ENCODE measurements around the gene CTSF. TPM values are rescaled to one million over a fixed set of nuclear protein-coding genes. Genes with fewer than 3 reads are reported as not detected.

CTSF gene
- total RNA-seq, 1 experiment from 2014 or later = 11.8 TPM

DNA sequence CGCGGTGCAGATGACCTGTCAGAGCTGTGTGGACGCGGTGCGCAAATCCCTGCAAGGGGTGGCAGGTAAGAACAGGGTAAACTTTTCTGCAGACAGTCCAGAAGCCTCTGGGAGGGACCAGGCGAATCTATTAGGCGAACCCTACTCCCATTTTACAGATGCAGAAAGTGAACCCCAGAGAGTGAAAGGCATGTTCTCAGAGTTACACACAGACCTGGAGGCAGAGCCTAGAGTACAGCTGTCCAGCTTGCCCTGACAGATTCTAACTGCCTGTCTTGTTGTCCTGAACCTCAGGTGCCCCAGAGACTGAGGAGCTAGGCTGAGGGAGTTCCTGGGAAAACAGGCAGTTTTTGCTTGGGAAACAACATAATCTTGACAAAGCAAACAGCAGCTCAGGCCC lies 25.2 kb upstream of the CTSF start:
- BruUV-seq (replicated peaks) = no TSS peak
- Mint-ChIP-seq H3K4me1 (ENCODE audit: insufficient read depth, unreplicated experiment) (peaks cover 5% of the 10 kb centered on the region), H3K27ac (ENCODE audit: low read depth, unreplicated experiment) (peak overlapping the region; percentile 96), H3K4me3 (ENCODE audit: unreplicated experiment) (peak overlapping the region; percentile 94), H3K27me3 (ENCODE audit: insufficient read depth, unreplicated experiment) (no peaks in the 10 kb centered on the region), H3K9me3 (ENCODE audit: unreplicated experiment) (no peaks in the 10 kb centered on the region), H3K36me3 (ENCODE audit: insufficient read depth, unreplicated experiment) (peaks cover 4% of the 10 kb centered on the region)
- ChIA-PET POLR2A (interaction anchor here (0.7 to 5.2 kb wide), 6 partner anchors 9 to 84 kb away, joined by 3 to 38 read pairs (median 8); partner anchors contain the start of genes ACTN3, CTSF, RBM14 and RBM4B), CTCF (interaction anchor here (0.5 to 1.2 kb wide), 3 partner anchors 24 to 85 kb away, joined by 3 to 4 read pairs (median 3); no protein-coding TSS in a partner anchor)
- intact Hi-C loops (cut with micrococcal nuclease) = no loop called here
- DNase-seq (ENCODE audit: unreplicated experiment) = no peak
- TF ChIP-seq CTCF (IDR thresholded peaks at IDR 0.05; ENCODE audit: unreplicated experiment) = no peak

GRCh38 chr11:66593303-66593635 lies 24.9 kb upstream of the CTSF start:
- Mint-ChIP-seq H3K36me3 (ENCODE audit: insufficient read depth, unreplicated experiment) (peaks cover 4% of the 10 kb centered on the region), H3K4me3 (ENCODE audit: unreplicated experiment) (peak overlapping the region; percentile 94), H3K4me1 (ENCODE audit: insufficient read depth, unreplicated experiment) (peaks cover 5% of the 10 kb centered on the region), H3K27me3 (ENCODE audit: insufficient read depth, unreplicated experiment) (no peaks in the 10 kb centered on the region), H3K9me3 (ENCODE audit: unreplicated experiment) (no peaks in the 10 kb centered on the region), H3K27ac (ENCODE audit: low read depth, unreplicated experiment) (peak overlapping the region; percentile 96)
- no peak for DNase-seq (ENCODE audit: unreplicated experiment)
- no peak for TF ChIP-seq CTCF (IDR thresholded peaks at IDR 0.05; ENCODE audit: unreplicated experiment)
- CTCF ChIA-PET = interaction anchor here (0.7 to 1.2 kb wide), 2 partner anchors 85 to 104 kb away, joined by 3 read pairs; no protein-coding TSS in a partner anchor
- intact Hi-C loops (cut with micrococcal nuclease) = no loop called here
- TSS peak; percentile 59 for BruUV-seq (replicated peaks)
- POLR2A ChIA-PET = interaction anchor here (0.8 to 5.2 kb wide), 7 partner anchors 9 to 835 kb away, joined by 3 to 38 read pairs (median 9); partner anchors contain the start of genes ACTN3, CTSF, RBM14 and RBM4

- BruUV-seq (replicated peaks) = no TSS peak
- TF ChIP-seq CTCF (IDR thresholded peaks at IDR 0.05; ENCODE audit: unreplicated experiment) = peak; percentile 33
- Mint-ChIP-seq H3K4me1 (ENCODE audit: insufficient read depth, unreplicated experiment) (peaks cover 5% of the 10 kb centered on the region), H3K9me3 (ENCODE audit: unreplicated experiment) (no peaks in the 10 kb centered on the region), H3K4me3 (ENCODE audit: unreplicated experiment) (peak within 1 kb of the TSS; percentile 94), H3K27ac (ENCODE audit: low read depth, unreplicated experiment) (peak within 1 kb of the TSS; percentile 96), H3K27me3 (ENCODE audit: insufficient read depth, unreplicated experiment) (no peaks in the 10 kb centered on the region), H3K36me3 (ENCODE audit: insufficient read depth, unreplicated experiment) (peaks cover 4% of the 10 kb centered on the region)
- intact Hi-C loops (cut with micrococcal nuclease) = no loop called here
- ChIA-PET POLR2A (interaction anchor here (0.6 to 5.2 kb wide), 10 partner anchors 10 to 836 kb away, joined by 3 to 38 read pairs (median 4); partner anchors contain the start of genes ACTN3, CTSF, RBM14 and RBM4), CTCF (interaction anchor here (0.6 to 1.2 kb wide), 6 partner anchors 9 to 178 kb away, joined by 3 read pairs; partner anchors contain the start of gene CTSF)
- DNase-seq (ENCODE audit: unreplicated experiment) = peak; percentile 94
Measured at GRCh38 chr11:66592457-66593302, 24.3 kb upstream of the CTSF start, which contains the start of the genes CCDC87 and CCS. TSS of gene CCDC87 (minus strand) at chr11:66593063. CDS start at chr11:66593015, 48 bp downstream. TSS of gene CCS (plus strand) at chr11:66593185. CDS start at chr11:66593262, 77 bp downstream.

DNA sequence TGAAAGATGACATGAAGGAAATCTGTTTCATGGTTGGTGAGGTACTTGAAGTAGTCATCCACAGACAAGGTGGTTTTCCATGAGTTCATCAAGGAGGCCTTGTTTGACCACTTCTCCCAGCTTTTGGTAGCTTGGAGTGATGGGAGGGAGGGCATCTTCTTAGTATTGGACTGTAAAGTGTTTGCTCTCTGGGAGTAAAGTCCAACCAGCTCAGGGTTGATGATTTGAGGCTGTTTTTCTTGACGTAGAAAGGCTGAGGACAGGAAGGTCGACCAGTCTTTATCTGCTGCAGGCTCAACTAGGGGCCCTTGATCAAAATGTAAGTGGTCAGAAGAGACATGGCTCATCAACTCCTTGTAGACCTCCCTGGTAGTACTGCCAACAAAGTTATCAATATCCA lies 22.8 kb upstream of the CTSF start:
- Mint-ChIP-seq H3K4me1 (ENCODE audit: insufficient read depth, unreplicated experiment) (peaks cover 5% of the 10 kb centered on the region), H3K27me3 (ENCODE audit: insufficient read depth, unreplicated experiment) (no peaks in the 10 kb centered on the region), H3K36me3 (ENCODE audit: insufficient read depth, unreplicated experiment) (no peaks in the 10 kb centered on the region), H3K27ac (ENCODE audit: low read depth, unreplicated experiment) (no peak overlapping the region), H3K4me3 (ENCODE audit: unreplicated experiment) (no peak overlapping the region), H3K9me3 (ENCODE audit: unreplicated experiment) (no peaks in the 10 kb centered on the region)
- BruUV-seq (replicated peaks) = no TSS peak
- POLR2A ChIA-PET = interaction anchor here (1.5 to 1.7 kb wide), 2 partner anchors 11 to 26 kb away, joined by 3 to 6 read pairs; partner anchors contain the start of gene RBM14
- intact Hi-C loops (cut with micrococcal nuclease) = no loop called here
- TF ChIP-seq CTCF (IDR thresholded peaks at IDR 0.05; ENCODE audit: unreplicated experiment) = no peak
- CTCF ChIA-PET = interaction anchor here (0.8 to 1.6 kb wide), 5 partner anchors 12 to 295 kb away, joined by 3 to 8 read pairs (median 5); no protein-coding TSS in a partner anchor
- DNase-seq (ENCODE audit: unreplicated experiment) = no peak

All from MCF 10A (cell line).